Measurements from ENCODE around the gene GANC. TPM values are rescaled to one million over a fixed set of nuclear protein-coding genes. Genes with fewer than 3 reads are reported as not detected.
"Not testable (repeated sequence)": the region's sequence is repeated elsewhere in the genome, so short reads cannot be mapped to it uniquely, and the experiment has no call there.

Gene GANC
- total RNA-seq, 1 experiment from 2014 or later = 20.3 TPM

DNA sequence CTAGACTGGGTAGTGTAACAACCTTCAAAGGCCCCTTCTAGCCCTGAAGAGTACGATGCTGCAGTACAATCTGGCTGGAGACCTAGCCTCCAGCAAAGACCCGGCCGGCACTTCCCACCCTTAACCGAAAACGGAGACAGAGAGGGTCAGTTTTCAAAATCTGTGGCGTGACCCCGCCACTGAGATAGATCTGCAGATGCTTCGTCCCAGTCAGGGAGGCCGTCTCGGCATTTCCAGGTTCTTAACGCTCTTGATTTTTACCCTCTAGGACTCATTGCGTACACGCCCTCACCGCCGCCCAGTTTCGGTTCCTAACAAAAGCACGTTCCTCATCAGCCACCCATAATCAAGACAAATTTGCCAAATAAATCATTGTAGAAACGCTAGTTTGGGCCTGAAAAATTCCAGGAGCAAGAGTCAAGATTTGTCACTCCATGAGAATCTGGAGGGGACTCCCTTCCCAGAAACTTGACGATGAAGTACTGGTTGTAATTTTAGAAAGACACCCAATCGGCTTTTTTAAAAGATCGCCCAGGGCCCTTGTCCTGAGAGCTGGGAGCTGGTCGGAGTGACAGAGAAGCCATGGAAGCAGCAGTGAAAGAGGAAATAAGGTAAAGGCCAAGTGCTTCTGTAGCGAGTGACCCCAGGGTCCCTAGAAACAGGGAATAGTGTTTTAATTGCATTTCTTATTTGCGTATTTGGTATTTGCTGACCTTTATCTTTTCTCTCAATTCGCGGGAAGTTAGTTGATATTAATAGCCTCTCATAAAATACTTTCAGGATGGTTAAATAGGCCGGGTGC is 1.1 kb downstream of the GANC start:
- H3K27ac ChIP-seq = peak overlapping the region; percentile 89
- peak; percentile 60 to 71 for DNase-seq

DNA sequence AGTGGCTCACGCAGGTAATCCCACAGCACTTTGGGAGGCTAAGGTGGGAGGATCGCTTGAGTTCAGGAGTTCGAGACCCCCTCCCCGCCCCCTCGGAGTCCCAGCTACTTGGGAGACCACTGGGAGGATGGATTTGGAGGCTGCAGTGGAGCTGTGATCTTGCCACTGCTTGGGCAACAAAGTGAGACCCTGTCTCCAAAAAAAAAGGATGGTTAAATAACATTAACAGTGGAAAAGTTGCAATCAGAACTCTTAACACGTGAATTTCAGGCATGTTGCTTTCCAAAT is 1.6 kb downstream of the GANC start:
- Histone ChIP-seq H3K4me1 (peaks cover 5% of the 10 kb centered on the region; the same call in 1 of the 2 replicates), H3K27ac (peak overlapping the region; percentile 89), H3K36me3 (peaks cover 4% of the 10 kb centered on the region; the same call in 1 of the 2 replicates), H3K9me3 (replicated peaks) (no peaks in the 10 kb centered on the region), H3K27me3 (no peaks in the 10 kb centered on the region), H3K4me3 (peak overlapping the region; percentile 88)
- DNase-seq = peak; percentile 6 to 21

More for the DNA sequence above, 1.1 kb downstream of the GANC start:
- peaks cover 4% of the 10 kb centered on the region; the same call in 1 of the 2 replicates for H3K36me3 ChIP-seq
- H3K9me3 ChIP-seq (replicated peaks) = no peaks in the 10 kb centered on the region
- H3K27me3 ChIP-seq = no peaks in the 10 kb centered on the region
- H3K4me3 ChIP-seq = peak overlapping the region; percentile 88
- H3K4me1 ChIP-seq = peaks cover 5% of the 10 kb centered on the region; the same call in 1 of the 2 replicates

DNA sequence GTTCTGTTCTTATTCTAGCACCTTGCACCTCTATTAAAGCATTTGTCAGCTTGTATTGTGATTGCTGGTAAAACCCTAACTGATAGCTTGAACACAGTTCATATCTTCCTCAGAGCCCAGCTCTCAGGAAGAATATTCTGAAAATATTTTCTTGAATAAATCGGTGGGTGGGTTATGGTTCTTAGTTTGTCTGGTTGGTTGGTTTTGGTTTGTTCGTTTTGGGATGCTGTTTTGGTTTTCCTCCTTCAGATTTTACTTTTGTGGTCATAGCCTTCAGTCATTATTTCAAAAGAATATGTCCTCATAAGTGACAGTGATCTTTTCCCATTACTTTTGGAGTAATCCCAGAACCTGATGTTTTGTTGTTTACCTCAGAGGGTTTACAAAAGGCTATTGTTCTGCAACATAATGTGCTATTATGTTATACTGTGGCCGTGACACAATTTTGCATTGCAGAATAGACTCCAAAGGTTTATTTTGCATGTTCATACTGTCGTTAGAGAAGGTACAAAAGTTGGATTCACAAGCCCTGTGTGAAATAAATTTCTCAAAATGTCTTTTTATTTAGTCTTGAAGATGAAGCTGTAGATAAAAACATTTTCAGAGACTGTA is 2.9 kb downstream of the GANC start:
- Histone ChIP-seq H3K4me1 (peaks cover 5% of the 10 kb centered on the region; the same call in 1 of the 2 replicates), H3K4me3 (peak overlapping the region; percentile 88), H3K36me3 (no peaks in the 10 kb centered on the region; the same call in 1 of the 2 replicates), H3K27me3 (no peaks in the 10 kb centered on the region), H3K9me3 (replicated peaks) (no peaks in the 10 kb centered on the region), H3K27ac (peak overlapping the region; percentile 89)
- DNase-seq = peak in 1 of 2 experiments; percentile 40

DNA sequence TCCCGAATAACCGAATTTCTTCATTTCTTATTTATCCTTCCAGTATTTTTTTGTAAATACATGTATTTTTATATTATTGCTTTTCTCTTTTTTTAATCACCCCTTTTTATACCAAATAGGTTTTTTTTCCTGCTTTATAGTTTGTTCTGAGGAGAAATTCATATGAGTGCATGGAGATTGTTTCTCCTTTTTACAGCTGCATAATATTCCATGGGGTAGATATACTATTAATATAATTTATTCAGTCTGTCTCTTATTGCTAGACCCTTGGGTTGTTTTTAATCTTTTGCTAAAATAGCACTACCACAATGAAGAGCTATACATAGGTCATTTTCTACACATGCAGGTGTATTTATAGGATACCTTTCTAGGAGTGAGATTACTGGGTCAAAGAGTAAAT is 3.8 kb downstream of the GANC start:
- Histone ChIP-seq H3K27ac (no peak overlapping the region), H3K36me3 (no peaks in the 10 kb centered on the region), H3K4me1 (no peaks in the 10 kb centered on the region; the same call in 1 of the 2 replicates), H3K4me3 (no peak overlapping the region), H3K27me3 (no peaks in the 10 kb centered on the region), H3K9me3 (replicated peaks) (no peaks in the 10 kb centered on the region)
- no peak for DNase-seq

DNA sequence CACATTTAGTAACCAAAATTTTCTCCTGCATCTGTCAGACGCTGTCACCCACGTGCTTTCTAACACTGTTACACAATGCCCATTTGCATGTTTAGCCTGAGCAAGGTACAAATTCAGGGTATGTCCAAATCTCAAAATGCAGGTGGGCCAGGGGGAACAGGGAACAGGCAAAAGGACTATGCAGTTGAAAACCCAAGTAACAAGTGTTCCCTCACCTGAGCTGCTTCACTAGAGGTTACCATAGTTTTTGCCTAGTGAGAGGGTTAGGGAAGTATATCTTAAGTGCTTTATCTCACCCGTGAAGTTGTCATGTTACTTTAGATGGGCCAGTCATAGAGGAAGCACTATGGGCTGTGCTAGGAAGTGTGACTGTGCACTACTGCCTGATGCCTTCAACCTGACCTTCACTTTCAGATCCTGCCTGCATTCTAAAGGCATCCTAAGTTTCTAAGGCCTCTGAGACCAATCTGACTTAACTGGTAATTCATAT is 6.3 kb downstream of the GANC start:
- H3K4me3 ChIP-seq = no peak overlapping the region
- H3K36me3 ChIP-seq = no peaks in the 10 kb centered on the region; the same call in 1 of the 2 replicates
- peaks cover 9% of the 10 kb centered on the region for H3K4me1 ChIP-seq
- H3K27ac ChIP-seq = no peak overlapping the region
- no peak for DNase-seq
- H3K9me3 ChIP-seq (replicated peaks) = no peaks in the 10 kb centered on the region
- no peaks in the 10 kb centered on the region for H3K27me3 ChIP-seq

DNA sequence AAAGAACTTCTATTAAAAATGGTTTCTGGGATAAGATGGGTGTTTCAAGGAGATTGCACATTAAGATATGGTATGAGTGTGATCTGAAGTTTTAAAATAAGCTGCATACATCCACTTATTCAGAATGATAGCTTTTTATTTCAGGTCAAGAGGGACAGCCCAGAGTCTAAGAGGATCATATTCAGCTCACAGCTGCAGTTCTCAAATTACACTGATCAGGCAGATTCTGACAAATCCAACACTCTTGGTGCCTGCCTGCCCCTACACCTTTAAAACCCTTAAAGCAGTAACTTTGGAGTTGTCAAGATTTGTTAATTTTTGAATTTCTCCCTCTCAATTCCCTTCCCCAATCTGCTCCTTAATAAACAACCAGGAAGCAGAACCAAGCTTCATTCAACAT is 9.3 kb downstream of the GANC start:
- H3K36me3 ChIP-seq = no peaks in the 10 kb centered on the region; the same call in 1 of the 2 replicates
- H3K27ac ChIP-seq = no peak overlapping the region
- H3K9me3 ChIP-seq (replicated peaks) = no peaks in the 10 kb centered on the region
- H3K4me3 ChIP-seq = no peak overlapping the region
- H3K4me1 ChIP-seq = peaks cover 9% of the 10 kb centered on the region
- H3K27me3 ChIP-seq = no peaks in the 10 kb centered on the region
- DNase-seq = peak; percentile 9 to 44

DNA sequence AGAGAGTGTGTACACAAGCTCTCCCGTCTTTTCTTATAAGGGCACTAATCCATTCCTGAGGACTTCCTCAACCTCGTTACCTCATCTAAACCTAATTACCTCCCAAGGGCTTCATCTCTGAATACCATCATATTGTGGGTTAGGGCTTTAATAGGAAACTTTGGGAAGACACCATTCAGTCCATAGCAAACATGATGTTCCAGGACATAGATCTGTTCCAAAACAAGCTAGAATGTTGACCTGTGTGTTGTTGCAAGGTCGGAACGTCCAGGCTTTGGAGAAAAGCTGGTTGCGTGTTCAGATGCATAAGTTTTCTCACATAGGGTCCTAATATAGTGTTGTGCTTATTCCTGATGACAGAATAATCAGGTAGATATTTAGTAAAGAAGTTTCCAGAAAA is 9.9 kb downstream of the GANC start:
- Histone ChIP-seq H3K27ac (no peak overlapping the region), H3K27me3 (no peaks in the 10 kb centered on the region), H3K4me1 (peaks cover 9% of the 10 kb centered on the region)

DNA sequence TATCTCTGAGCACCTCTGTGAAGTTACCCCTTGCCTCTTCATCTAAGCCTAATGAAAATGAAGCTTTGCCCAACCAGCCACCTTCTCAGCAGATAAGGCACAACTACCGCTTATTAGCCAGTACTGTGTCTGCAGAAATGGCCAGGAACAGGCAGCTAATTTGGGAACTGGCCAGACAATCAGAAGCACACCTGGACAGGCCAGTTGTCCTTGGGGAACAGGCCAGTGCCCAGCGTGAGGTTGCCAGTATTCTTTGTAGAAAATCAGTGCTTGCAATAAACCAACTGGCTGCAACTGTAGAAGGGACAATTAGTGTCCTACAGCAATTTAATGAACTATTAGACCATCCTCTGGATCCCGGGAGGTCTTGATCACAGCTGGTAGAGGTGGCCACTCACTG is 10.7 kb downstream of the GANC start:
- no peak for DNase-seq
- H3K36me3 ChIP-seq = no peaks in the 10 kb centered on the region; the same call in 1 of the 2 replicates
- H3K4me1 ChIP-seq = peaks cover 9% of the 10 kb centered on the region
- no peak overlapping the region for H3K27ac ChIP-seq
- H3K9me3 ChIP-seq (replicated peaks) = no peaks in the 10 kb centered on the region
- no peaks in the 10 kb centered on the region for H3K27me3 ChIP-seq
- H3K4me3 ChIP-seq = no peak overlapping the region

More for the DNA sequence above, 9.9 kb downstream of the GANC start:
- H3K9me3 ChIP-seq (replicated peaks) = no peaks in the 10 kb centered on the region
- H3K36me3 ChIP-seq = no peaks in the 10 kb centered on the region; the same call in 1 of the 2 replicates
- DNase-seq = no peak
- H3K4me3 ChIP-seq = no peak overlapping the region

DNA sequence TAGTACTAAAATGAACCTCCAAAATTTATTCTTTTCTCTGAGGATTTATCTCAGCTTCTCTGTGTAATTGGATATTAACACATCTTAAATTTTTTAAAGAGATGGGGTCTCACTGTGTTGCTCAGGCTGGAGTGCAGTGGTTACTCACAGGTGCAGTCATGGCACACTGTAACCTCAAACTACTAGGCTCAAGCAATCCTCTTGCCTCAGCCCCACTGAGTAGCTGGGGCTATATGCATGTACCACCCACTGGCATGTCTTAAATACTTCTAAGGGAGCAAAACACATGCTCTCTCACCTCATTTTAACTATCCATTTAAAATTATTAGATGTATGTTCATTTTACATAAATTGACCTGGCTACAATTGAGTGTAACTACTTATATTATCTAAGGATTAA is 11.6 kb downstream of the GANC start:
- H3K27ac ChIP-seq = no peak overlapping the region
- peaks cover 9% of the 10 kb centered on the region for H3K4me1 ChIP-seq
- H3K9me3 ChIP-seq (replicated peaks) = no peaks in the 10 kb centered on the region
- no peak for DNase-seq
- no peak overlapping the region for H3K4me3 ChIP-seq
- H3K36me3 ChIP-seq = no peaks in the 10 kb centered on the region; the same call in 1 of the 2 replicates
- no peaks in the 10 kb centered on the region for H3K27me3 ChIP-seq

DNA sequence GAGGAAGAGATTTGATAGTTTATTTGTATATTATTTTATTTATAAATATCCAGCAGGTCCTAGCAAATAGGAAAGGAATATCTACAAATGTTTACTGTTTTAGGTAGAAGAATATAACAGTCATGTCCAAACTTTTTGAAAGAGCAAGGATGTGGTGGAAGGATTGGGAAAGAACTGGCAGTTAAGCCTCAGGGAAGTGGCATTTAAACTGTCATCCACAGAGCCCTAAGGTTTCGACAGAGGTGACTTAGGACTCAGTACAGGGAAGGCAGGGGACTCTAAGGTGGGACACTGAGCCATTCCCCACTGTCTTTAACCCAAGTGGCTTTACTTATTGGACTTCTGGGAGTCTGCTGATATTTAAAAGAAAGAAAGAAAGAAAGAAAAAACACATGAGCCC is 12.0 kb downstream of the GANC start:
- no peaks in the 10 kb centered on the region for H3K27me3 ChIP-seq
- no peak overlapping the region for H3K4me3 ChIP-seq
- no peaks in the 10 kb centered on the region; the same call in 1 of the 2 replicates for H3K36me3 ChIP-seq
- peaks cover 9% of the 10 kb centered on the region for H3K4me1 ChIP-seq
- no peak overlapping the region for H3K27ac ChIP-seq
- no peaks in the 10 kb centered on the region for H3K9me3 ChIP-seq (replicated peaks)
- DNase-seq = no peak

DNA sequence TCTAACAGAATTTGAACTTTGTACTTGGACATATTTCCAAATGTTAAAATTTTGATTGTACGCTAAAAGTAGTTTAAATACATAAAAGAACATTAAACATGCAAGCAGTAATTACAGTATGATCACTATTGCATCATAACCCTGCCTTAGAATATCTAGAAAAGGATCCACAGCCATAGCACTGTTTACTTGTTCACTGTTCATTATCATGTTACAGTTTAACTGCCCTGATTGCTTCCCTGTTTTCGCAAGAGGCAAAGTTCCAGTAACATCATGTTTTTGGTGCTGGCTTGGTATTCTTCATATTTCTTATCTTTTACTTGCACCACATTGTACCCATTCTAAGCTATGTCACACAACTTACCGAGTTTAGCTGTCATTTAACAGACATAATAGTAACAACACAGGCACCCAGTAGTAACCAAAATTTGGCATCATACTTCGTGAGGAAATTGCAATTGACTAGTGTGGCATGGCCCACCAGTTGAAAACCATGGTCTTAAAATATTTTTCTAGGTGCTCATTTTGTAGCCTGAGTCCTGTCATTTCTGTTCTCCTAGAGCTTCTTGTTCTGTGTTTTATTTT is 13.5 kb downstream of the GANC start:
- DNase-seq = no peak
- Histone ChIP-seq H3K27me3 (no peaks in the 10 kb centered on the region), H3K9me3 (replicated peaks) (no peaks in the 10 kb centered on the region), H3K4me1 (peaks cover 9% of the 10 kb centered on the region), H3K27ac (no peak overlapping the region), H3K4me3 (no peak overlapping the region), H3K36me3 (no peaks in the 10 kb centered on the region; the same call in 1 of the 2 replicates)

DNA sequence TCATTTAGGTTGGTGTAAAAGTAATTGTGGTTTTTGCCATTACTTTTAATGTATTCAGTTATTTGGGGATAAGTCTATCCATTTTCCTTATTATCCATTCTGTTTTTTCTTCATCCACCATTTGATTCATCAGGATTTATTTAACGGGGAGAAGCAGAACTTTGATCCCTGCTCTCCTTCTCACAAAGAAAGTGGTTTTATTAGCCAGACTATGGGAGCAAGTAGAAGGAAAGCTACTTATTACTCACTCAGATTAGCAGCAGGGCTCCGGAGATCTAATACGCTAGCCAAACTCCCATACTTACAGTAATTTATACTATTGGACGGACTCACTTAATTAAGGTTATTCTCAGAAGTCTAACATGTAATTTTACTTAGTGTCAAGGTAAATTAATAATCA is 14.9 kb downstream of the GANC start:
- Histone ChIP-seq H3K27me3 (no peaks in the 10 kb centered on the region), H3K36me3 (no peaks in the 10 kb centered on the region; the same call in 1 of the 2 replicates), H3K4me3 (no peak overlapping the region), H3K9me3 (replicated peaks) (no peaks in the 10 kb centered on the region), H3K27ac (no peak overlapping the region), H3K4me1 (peaks cover under 1% of the 10 kb centered on the region; the same call in 1 of the 2 replicates)
- no peak for DNase-seq

DNA sequence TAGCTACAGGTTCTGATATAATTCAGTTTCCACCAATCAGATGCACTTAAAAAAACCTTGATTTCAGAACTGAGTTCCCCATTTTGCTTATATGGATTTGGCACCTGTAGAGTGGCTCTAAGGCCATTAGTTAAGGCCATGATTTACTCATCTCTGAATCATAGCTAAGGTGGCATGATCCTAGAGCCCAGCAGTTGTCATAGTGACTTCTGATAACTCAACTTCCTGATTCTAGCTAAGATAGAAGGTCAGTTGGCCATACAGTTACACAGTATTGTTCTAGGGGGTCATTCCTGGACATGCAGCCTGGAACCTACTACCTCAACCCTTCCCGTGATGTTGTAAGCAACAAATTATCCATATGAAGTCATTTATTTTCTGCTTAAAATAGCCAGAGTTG is 16.2 kb downstream of the GANC start:
- no peak overlapping the region for H3K4me3 ChIP-seq
- H3K36me3 ChIP-seq = no peaks in the 10 kb centered on the region
- H3K27ac ChIP-seq = no peak overlapping the region
- no peaks in the 10 kb centered on the region for H3K4me1 ChIP-seq
- no peaks in the 10 kb centered on the region for H3K27me3 ChIP-seq
- no peak for DNase-seq
- H3K9me3 ChIP-seq (replicated peaks) = no peaks in the 10 kb centered on the region

DNA sequence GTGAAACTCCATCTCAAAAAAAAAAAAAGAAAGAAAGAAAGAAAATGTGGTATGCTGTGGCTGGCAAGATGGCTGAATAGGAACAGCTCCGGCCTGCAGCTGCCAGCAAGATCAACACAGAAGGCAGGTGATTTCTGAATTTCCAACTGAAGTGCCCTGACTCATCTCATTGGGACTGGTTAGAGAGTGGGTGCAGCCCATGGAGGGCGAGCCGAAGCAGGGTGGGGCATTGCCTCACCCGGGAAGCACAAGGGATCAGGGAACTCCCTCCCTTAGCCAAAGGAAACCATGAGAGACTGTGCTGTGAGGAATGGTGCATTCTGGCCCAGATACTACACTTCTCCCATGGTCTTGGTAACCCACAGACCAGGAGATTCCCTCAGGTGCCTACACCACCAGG is 28.0 kb downstream of the GANC start:
- H3K4me1 ChIP-seq, H3K27ac ChIP-seq, DNase-seq: not testable (repeated sequence)

DNA sequence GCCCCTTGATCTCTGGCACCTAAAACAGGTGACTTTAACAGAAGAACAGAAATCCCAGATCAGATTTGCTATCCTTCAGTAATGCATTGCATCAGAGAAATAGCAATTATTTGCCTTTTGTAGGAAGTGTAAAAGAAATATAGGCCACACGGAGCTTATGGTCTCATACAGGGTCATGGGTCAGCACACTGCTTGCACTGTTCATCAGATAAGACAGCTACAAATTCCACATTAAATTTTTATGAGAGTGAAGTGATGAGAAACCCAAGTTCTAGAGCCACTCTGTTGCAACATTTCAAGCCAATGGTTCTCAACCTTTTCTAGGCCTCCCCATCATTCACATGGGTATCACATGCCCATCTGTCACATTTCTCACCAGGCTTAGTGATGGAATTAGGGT is 33.7 kb downstream of the GANC start:
- 0 out of 2 replicates have a peak, but pooled peaks cover 3% of the 10 kb centered on the region for H3K9me3 ChIP-seq (replicated peaks)
- no peaks in the 10 kb centered on the region for H3K27me3 ChIP-seq
- H3K27ac ChIP-seq = no peak overlapping the region
- DNase-seq = no peak
- H3K4me1 ChIP-seq = no peaks in the 10 kb centered on the region
- H3K36me3 ChIP-seq = peaks cover 5% of the 10 kb centered on the region
- H3K4me3 ChIP-seq = no peak overlapping the region

More for the DNA sequence above, 28.0 kb downstream of the GANC start:
- not testable (repeated sequence) for H3K27me3 ChIP-seq; H3K4me3 ChIP-seq; H3K9me3 ChIP-seq (replicated peaks); H3K36me3 ChIP-seq
